ENCODE data around the gene SEPTIN1.

DNA sequence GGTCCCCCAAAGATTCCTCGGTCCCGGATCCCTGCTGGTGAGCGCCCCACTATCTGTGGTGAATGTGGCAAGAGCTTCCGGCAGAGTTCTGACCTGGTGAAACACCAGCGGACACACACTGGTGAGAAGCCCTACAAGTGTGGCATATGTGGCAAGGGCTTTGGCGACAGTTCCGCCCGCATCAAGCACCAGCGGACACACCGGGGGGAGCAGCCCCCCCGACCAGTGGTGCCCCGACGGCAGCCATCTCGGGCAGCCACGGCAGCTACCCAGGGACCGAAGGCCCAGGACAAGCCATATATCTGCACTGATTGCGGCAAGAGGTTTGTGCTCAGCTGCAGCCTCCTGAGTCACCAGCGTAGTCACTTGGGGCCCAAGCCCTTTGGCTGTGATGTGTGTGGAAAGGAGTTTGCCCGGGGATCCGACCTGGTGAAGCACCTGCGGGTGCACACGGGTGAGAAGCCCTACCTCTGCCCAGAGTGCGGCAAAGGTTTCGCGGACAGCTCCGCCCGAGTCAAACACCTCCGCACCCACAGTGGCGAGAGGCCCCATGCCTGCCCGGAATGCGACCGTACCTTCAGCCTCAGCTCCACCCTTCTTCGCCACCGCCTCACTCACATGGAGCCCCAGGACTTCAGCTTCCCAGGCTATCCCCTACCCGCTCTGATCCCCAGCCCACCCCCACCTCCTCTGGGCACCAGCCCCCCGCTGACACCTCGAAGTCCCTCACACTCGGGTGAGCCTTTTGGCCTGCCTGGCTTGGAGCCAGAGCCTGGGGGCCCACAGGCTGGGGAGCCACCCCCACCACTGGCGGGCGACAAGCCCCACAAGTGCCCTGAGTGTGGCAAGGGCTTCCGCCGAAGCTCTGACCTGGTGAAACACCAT lies 15.7 kb upstream of the SEPTIN1 start:
- TF ChIP-seq CTCF (IDR thresholded peaks at IDR 0.05; ENCODE audit: low read depth, low read length) (no peak), POLR2A (IDR thresholded peaks at IDR 0.05; ENCODE audit: extremely low read depth, insufficient read length) (no peak), MAX (IDR thresholded peaks at IDR 0.05; ENCODE audit: low read depth, low read length) (no peak), MYC (IDR thresholded peaks at IDR 0.05; ENCODE audit: low read depth, low read length) (no peak)
